Stimulated activated CD4-positive, alpha-beta T cell treated with anti-CD3 and anti-CD28 coated beads, Interleukin-2, amount 100 ng/mL, for 24 hours (primary cell): Measurements from ENCODE around the gene HSPA9.

Experiments used
- DNase-seq, 2 donors: peaks; one replicate each; pipeline ENCODE4 v3.0.0-alpha.2; 2020

The HSPA9 gene

DNA sequence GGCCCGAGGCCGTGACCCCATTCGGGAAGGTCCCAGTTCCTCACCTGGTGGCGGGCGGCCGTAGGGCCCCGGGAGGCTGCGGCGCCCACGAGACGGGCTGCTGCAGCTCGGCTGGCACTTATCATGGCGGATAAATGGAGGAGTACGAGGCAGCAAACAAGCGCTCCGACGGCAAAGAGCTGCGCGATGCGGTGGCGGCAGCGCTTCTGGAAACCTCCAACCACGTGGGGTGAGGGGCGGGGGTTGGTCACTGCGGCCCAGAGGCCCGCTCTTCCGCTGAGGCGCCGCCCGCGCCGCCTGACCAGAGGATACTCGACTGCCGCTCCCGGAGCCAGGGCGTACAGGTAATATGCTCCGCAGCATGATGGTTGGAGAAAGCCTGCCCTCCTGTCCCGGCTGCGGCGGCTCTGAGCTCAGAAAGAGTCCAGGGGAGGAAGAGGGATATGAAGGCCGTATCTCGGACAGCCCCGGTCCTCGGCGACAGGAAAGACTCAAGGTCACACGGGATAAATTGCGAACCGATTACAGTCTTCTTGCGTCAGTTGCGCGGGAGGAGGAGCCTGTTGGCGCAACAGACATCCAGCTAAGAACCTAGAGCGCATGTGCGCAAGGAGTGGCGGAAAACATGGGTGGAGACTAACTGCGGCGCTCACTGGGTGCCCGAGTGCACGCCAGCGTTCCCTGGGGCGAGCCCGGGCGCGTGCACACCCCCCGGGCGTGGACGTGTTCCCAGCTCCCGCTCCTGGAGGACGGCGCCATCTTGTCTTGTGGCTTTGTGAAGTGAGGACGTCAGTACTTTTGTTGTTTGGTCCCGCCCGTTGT, at the start of gene HSPA9:
Gene HSPA9, minus strand, starts transcription at position 208 of the 822 bp plus-strand sequence. Its CDS starts 83 bp downstream, at position 125.
- peak; percentile 96 for DNase-seq

- no peak for DNase-seq
These were observed 47.9 kb upstream of the HSPA9 start for GRCh38 chr5:138623053-138623452.

GRCh38 chr5:138622051-138622450, 46.9 kb upstream of the HSPA9 start:
- DNase-seq: no peak

DNA sequence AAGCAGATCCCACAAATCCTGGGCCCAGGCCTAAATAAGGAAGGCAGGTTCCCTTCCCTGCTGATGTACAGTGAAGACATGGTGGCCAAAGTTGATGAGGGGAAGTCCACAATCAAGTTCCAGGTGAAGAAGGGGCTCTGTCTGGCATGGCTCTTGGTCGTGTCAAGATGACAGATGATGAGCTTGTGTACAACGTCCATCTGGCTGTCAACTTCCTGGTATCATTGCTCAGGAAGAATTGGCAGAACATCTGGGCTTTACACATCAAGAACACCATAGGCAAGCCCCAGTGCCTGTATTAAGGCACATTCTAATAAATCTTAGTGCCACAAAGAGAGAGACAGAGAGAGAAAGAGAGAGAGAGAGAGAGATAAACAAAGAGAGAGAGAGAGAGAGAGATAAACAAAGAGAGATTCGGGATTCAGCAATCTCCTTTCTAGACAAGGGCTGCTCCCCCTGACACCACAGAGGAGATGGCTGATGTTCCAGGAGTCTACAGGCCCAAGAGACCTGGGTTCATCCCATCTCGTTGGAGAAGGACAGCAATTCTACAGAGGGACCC, 45.5 kb upstream of the HSPA9 start:
- DNase-seq: no peak

- DNase-seq: no peak
These were observed 41.3 kb upstream of the HSPA9 start for GRCh38 chr5:138616508-138616907.

DNA sequence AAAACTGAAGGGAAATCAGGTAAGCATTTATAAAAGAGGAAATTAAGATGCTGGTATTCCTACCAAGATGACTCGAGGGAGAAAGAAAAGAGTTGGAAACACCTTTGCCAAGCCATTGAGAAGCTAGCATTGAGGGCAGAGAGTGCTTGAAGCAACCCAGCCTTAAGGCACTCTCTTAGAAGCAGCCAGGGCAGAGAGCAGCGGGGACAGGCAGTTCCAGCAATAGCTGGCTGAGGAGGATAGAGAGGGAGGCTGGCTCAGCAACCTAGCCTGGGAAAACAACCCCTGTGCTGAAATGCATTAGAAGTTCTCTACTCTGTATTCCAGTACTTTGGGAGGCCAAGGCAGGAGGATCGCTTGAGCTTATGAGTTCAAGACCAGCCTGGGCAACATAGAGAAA, 40.3 kb upstream of the HSPA9 start:
- DNase-seq: no peak

GRCh38 chr5:138611678-138612218, 36.5 kb upstream of the HSPA9 start:
- DNase-seq: no peak

- no peak for DNase-seq
These were observed 35.9 kb upstream of the HSPA9 start for GRCh38 chr5:138610918-138611677.

GRCh38 chr5:138610415-138610917, 35.3 kb upstream of the HSPA9 start:
- no peak for DNase-seq

GRCh38 chr5:138606378-138607064, 31.3 kb upstream of the HSPA9 start:
- no peak for DNase-seq

DNA sequence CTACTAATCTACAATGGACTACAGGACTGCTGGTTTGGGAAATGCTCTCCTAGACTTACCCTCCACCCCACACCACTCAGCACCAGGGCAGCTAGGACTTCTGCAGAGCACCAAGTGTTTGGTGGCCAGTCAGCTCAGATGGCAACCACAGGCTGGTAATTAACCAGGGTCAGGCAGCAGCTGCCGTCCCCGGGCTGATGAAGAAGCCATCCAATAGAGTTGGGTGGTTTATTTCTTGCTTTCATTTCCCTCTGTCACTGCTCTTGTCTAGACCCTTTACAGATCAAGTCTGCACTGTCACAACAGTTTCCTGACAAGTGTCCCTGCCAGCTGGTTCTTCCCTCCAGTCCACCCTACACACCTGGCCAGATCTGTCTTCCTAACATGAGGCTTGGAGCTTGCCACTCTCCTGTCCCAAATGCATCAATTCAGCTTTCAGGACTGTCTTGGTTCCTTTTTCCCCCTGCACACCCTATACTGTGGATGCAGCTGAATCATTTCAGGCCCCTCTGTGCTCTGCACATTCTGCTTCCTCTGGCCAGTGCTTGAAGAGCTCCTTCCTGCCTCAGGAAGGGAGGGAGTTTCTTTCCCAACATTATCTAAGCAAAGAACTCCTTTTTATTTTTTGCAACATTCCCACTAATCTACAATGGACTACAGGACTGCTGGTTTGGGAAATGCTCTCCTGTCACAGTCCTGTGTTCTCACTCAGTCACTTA, 30.2 kb upstream of the HSPA9 start:
- no peak for DNase-seq

GRCh38 chr5:138604176-138604785, 29.1 kb upstream of the HSPA9 start:
- no peak for DNase-seq

DNA sequence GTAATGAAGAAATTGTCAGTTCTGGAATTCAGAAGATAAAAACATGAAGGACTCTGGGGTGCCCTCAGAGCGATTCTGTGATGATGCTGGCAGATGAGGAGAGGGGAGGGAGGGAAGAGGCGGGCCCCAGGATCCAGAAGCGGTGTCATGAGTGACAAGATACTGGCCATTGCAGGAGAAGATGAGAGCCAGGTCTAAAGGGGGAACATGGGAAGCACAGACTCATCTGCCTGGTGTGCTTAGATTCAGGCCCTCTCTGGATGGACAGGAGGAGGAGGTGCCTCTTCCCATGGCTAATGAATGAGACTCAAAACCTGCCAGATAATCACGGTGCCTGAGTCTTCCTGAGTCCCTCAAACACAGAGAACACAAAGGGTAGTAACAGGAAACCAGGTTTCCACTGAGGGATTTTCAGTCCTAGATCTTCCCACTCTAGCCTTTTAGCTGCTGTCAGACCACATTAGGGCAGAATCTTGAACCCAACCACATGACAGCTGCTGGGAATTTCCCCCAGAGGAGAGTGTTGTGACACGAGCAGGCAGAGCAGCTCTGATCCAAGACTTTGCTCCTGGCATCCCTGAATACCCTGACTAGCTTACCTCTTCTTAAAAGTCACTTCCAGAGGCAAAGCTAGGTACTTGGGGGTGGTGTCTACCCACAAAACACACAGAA, 28.2 kb upstream of the HSPA9 start:
- peak; percentile 25 to 27 for DNase-seq

DNA sequence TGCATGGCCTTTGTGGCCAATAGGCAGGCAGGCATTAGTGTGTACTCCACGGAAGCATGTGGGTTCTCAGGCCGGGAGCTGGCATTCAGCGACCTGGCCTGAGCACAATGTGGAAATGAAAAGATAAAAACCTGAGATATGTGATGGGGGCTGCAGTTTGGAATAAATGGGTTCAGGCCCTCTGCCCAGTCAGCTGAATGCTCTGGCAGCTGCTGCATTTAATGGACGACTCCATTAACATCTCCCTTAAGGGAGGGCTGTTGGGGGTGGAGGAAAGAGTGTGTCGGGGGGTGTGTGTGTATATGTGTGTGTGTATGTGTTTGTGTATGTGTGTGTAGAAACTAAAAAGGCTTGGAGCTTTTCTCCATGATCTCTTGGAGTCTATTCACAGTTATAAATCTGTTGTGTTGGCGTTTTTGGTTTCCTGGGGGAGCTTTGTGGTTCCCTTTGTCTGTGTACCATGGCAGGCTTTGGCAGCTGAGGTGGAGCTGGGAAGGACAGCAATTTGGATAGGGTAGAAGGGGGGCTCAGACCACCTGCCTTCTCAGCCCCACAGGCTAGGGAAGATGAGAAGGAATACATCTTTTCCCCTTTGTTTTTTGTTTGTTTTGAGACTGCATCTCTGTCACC, 27.3 kb upstream of the HSPA9 start:
- no peak for DNase-seq

DNA sequence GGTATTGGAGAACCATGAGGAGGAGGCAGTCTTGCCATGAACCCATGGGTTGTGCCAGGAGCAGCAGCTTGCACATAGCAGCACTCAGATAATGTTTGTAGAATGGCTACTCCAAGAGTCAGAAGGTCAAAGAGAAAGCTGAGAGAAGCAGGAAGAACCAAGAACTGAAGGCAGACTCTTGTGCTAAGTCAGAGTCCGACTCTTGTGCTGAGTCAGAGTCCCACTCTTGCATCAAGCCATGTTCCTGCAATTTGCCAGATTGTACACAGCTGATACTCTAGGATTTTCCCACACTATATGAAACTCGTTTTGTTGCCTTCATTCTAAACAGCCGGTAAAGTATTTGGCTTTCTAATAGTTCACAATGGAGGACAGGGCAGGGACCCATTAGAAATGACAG, 26.2 kb upstream of the HSPA9 start:
- DNase-seq: no peak

GRCh38 chr5:138600446-138600845, 25.2 kb upstream of the HSPA9 start:
- DNase-seq: no peak

- DNase-seq: no peak
These were observed 22.6 kb upstream of the HSPA9 start for GRCh38 chr5:138597661-138598400.

DNA sequence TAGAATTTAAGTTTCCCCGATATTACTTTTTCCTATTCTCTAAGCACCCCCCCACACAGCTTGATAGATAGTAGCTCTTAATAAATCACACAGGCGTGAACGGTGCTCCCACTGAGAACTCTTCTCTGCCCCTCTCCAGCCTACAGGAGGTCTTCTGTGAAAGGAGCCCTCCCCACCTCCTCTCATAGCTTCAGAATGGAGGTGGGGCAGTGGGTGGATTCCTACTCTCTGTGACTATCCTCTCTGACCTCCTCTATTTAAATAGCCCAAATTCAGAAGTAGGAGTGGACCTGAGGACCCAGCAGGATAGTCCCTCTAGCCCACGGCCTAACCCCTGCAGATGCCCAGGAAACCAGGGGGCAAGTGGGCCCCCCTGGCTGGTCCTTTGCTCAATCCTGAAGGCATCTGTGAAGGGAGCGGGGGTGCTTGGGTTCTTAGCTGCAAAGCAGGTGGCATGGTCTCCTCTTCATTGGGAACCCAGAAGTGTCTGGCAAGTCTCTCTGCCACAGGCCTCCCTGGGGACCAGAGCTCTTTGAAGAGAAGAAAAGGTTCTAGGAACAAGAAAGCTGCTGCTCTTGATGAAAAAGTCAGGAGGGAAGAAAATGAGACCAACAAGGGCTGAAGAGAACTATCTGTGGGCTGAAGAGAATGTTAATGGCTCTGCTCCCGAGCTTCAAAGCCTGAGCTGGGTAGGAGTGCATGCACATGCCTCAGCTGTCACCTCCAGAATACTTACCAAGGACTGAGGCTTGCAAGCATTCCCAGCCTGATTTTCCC, 21.1 kb upstream of the HSPA9 start:
- no peak for DNase-seq
